ENCODE data around the gene REV3L. TPM values are rescaled to one million over a fixed set of nuclear protein-coding genes. Genes with fewer than 3 reads are reported as not detected.

The REV3L gene
- total RNA-seq, 1 experiment from 2014 or later, result 5.3 TPM

DNA sequence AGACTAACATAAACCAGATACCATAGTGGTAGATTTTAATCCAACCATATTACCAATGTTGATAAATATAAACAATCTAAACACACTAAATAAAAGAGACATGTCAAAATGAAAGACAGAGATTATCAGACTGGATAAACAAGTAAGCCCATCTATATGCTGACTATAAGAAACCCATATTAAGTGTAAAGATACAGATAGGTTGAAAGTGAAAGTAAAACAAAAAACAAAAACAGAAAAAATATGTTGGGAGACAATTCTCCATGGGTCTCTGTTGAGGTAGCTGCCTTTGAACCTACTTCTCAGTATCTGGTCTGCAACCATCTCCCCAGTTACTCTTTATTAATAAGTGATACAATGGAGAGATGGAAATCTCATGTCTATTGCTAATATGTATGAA is 21.2 kb downstream of the REV3L start:
- no peak overlapping the region for H3K4me3 Mint-ChIP-seq
- H4K20me1 ChIP-seq (ENCODE audit: control insufficient read depth, insufficient read depth, insufficient read length), result no peaks in the 10 kb centered on the region

More for the DNA sequence above, 21.2 kb downstream of the REV3L start:
- H3K9me3 Mint-ChIP-seq, result peaks cover 13 to 14% of the 10 kb centered on the region in 2 experiments; a peak in 4 of 5 replicates
- no peak overlapping the region for H2BK120ac ChIP-seq (ENCODE audit: low read depth, low read length, poor library complexity, severe bottlenecking)
- H2AK5ac ChIP-seq (ENCODE audit: insufficient read length, low read length), result no peak overlapping the region
- no peak overlapping the region for H4K91ac ChIP-seq (ENCODE audit: insufficient read length, low read depth, low read length)
- H3K4me1 ChIP-seq (ENCODE audit: insufficient read depth, low read length), result no peaks in the 10 kb centered on the region
- H3K79me2 ChIP-seq (ENCODE audit: insufficient read depth, low read length), result no peaks in the 10 kb centered on the region
- no peaks in the 10 kb centered on the region for H3K23me2 ChIP-seq (ENCODE audit: insufficient read length, low read depth, low read length, poor library complexity, severe bottlenecking)
- H4K5ac ChIP-seq (ENCODE audit: insufficient read length, low read depth, low read length), result no peak overlapping the region
- no peak overlapping the region for H2BK12ac ChIP-seq (ENCODE audit: insufficient read length, low read depth, low read length)
- no peak overlapping the region for H2AFZ ChIP-seq (ENCODE audit: low read length)
- no peak overlapping the region for H3K18ac ChIP-seq (ENCODE audit: insufficient read length, low read depth, low read length)
- no peak overlapping the region for H3K14ac ChIP-seq (ENCODE audit: insufficient read depth, low read length)
- no peak overlapping the region for H3K4me2 ChIP-seq (ENCODE audit: insufficient read depth, insufficient read length, low read length)
- peaks cover 5 to 16% (median 13%) of the 10 kb centered on the region in 3 experiments; a peak in 5 of 7 replicates for H3K36me3 Mint-ChIP-seq (ENCODE audit: insufficient read depth in 1 of 3, low read depth in 3 of 3)
- H3K27me3 ChIP-seq (ENCODE audit: insufficient read depth, low read length), result no peaks in the 10 kb centered on the region
- H3K23ac ChIP-seq (ENCODE audit: insufficient read length, low read depth, low read length), result no peak overlapping the region
- no peaks in the 10 kb centered on the region for H3K9me3 ChIP-seq (ENCODE audit: control insufficient read depth, low read depth, low read length)
- no peaks in the 10 kb centered on the region for H3K27me3 Mint-ChIP-seq (ENCODE audit: low read depth)
- H3K56ac ChIP-seq (ENCODE audit: insufficient read length, low read depth, low read length), result no peak overlapping the region
- no peak overlapping the region for H3K9ac ChIP-seq (ENCODE audit: extremely low read depth, insufficient read length, low read length)
- H3K79me1 ChIP-seq (ENCODE audit: insufficient read depth, low read depth, low read length, poor library complexity, severe bottlenecking), result no peaks in the 10 kb centered on the region
- no peaks in the 10 kb centered on the region for H3K4me1 Mint-ChIP-seq
- no peak overlapping the region for H4K8ac ChIP-seq (replicated peaks; ENCODE audit: insufficient read length, low read depth, low read length)
- no peak overlapping the region for H2BK5ac ChIP-seq (ENCODE audit: insufficient read length, low read length)
- no peak overlapping the region for H3K4ac ChIP-seq (ENCODE audit: low read depth, low read length)
- H3K27ac Mint-ChIP-seq, result no peak overlapping the region
- H3K27ac ChIP-seq (ENCODE audit: insufficient read length, low read depth, low read length), result no peak overlapping the region
- no peak overlapping the region for H2BK15ac ChIP-seq (ENCODE audit: low read depth, low read length)
- no peak overlapping the region for H2BK20ac ChIP-seq (ENCODE audit: low read depth, low read length, poor library complexity, severe bottlenecking)
- TF ChIP-seq, protein P1, sequence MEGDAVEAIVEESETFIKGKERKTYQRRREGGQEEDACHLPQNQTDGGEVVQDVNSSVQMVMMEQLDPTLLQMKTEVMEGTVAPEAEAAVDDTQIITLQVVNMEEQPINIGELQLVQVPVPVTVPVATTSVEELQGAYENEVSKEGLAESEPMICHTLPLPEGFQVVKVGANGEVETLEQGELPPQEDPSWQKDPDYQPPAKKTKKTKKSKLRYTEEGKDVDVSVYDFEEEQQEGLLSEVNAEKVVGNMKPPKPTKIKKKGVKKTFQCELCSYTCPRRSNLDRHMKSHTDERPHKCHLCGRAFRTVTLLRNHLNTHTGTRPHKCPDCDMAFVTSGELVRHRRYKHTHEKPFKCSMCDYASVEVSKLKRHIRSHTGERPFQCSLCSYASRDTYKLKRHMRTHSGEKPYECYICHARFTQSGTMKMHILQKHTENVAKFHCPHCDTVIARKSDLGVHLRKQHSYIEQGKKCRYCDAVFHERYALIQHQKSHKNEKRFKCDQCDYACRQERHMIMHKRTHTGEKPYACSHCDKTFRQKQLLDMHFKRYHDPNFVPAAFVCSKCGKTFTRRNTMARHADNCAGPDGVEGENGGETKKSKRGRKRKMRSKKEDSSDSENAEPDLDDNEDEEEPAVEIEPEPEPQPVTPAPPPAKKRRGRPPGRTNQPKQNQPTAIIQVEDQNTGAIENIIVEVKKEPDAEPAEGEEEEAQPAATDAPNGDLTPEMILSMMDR (conservative IDR thresholded peaks at IDR 0.05), result no peak
- DNase-seq, result no peak
- H3T11ph ChIP-seq (ENCODE audit: low read length), result no peak overlapping the region

Measured in H9 (cell line).